Kidney (tissue), 14 donors: ENCODE data around the gene FLYWCH1. TPM values are rescaled to one million over a fixed set of nuclear protein-coding genes. Genes with fewer than 3 reads are reported as not detected.
"Not testable (repeated sequence)": the region's sequence is repeated elsewhere in the genome, so short reads cannot be mapped to it uniquely, and the experiment has no call there.

ENCODE experiments used
- DNase-seq, 5 donors: peaks; one replicate each; pipeline ENCODE4 v3.0.0-alpha.2; 2013 to 2020
- FAIRE-seq: peaks from 2 replicates; lab custom pipeline; 2012; peaks lifted over from hg19 to GRCh38; lab: Jason Lieb, UNC
- H3K27ac ChIP-seq, 2 donors: one replicate each; pipeline ENCODE4 v1.7.0; 2013; ENCODE audit warnings: low read depth in 2 of 2, low read length in 2 of 2, inconsistent platforms in 1 of 2
- H3K27me3 ChIP-seq: one replicate; pipeline ENCODE4 v1.7.1; 2013; ENCODE audit warnings: low read length, inconsistent platforms; ENCODE audit not compliant: control insufficient read depth, insufficient read depth
- H3K36me3 ChIP-seq, 3 donors: one replicate each; pipeline versions ENCODE4 v1.7.0 to v1.7.1; 2013; ENCODE audit warnings: low read length in 3 of 3, control low read depth in 1 of 3, inconsistent platforms in 1 of 3; ENCODE audit not compliant: insufficient read depth in 3 of 3, control insufficient read depth in 2 of 3
- H3K4me1 ChIP-seq, 3 donors: one replicate each; pipeline versions ENCODE4 v1.7.0 to v1.7.1; 2013; ENCODE audit warnings: low read length in 3 of 3, inconsistent platforms in 1 of 3, low read depth in 1 of 3; ENCODE audit not compliant: control insufficient read depth in 2 of 3, insufficient read depth in 2 of 3
- H3K4me3 ChIP-seq, 3 donors: one replicate each; pipeline versions ENCODE4 v1.7.0 to v1.8.1; 2013; ENCODE audit warnings: low read length in 3 of 3, control low read depth in 1 of 3, inconsistent platforms in 1 of 3
- H3K9ac ChIP-seq, 3 donors: one replicate each; pipeline versions ENCODE4 v1.7.0 to v1.7.1; 2013; ENCODE audit warnings: low read length in 3 of 3, control low read depth in 1 of 3, inconsistent platforms in 1 of 3
- H3K9me3 ChIP-seq, 3 donors: one replicate each; pipeline versions ENCODE4 v1.7.0 to v1.7.1; 2013; ENCODE audit warnings: low read length in 3 of 3, control low read depth in 1 of 3, inconsistent platforms in 1 of 3; ENCODE audit not compliant: control insufficient read depth in 2 of 3, insufficient read depth in 1 of 3
- CTCF ChIP-seq: IDR thresholded peaks from 3 replicates; pipeline ENCODE4 v1.5.1; 2012; ENCODE audit warnings: mild to moderate bottlenecking, moderate library complexity, borderline replicate concordance; ENCODE audit not compliant: insufficient read depth; ENCODE audit errors: extremely low read depth
- intact Hi-C: fragments of 100-400 bp; cut with DNase I; formaldehyde crosslinking; loops from one replicate; pipeline ENCODE4 v1.11.1; 2022
- polyA plus RNA-seq: library from polyadenylated mRNA; stranded (reverse); fragments of 350-450 nt; fragmentation: Illumina TruSeq; extraction: RNeasy Lipid Tissue Mini Kit (QIAGEN cat#74804); gene quantifications from one replicate; pipeline ENCODE4 v1.2.3, GENCODE V29; 2014; ENCODE audit warnings: low read depth, low replicate concordance; ENCODE audit not compliant: insufficient read depth
- total RNA-seq: library from RNA; stranded (reverse); fragmentation: NEBNext Ultra II Directional; extraction: Animal tissue kit (Norgen Biotek cat#: 25700); gene quantifications from one replicate; pipeline ENCODE4 v1.2.1, GENCODE V29; 2021
- donor health status: control.
- donor health status: control.
- donor health status: control.
- donor health status: control.
- donor health status: control.
- donor health status: DM: yes; HTN: yes; CAD: no.
- donor health status: Normal renal cell carcinoma (clear cell type).

FLYWCH1 gene
- total and polyA plus RNA-seq, 2 donors from 2014 or later = 24.5 to 36.8 TPM

- no peak overlapping the region for H3K9ac ChIP-seq
- no peaks in the 10 kb centered on the region for H3K9me3 ChIP-seq
- peak; percentile 84 to 94 (median 89) for DNase-seq
- intact Hi-C loops = no loop called here
- peak; percentile 93 for TF ChIP-seq CTCF
- FAIRE-seq = no peak
- no peak overlapping the region for H3K27ac ChIP-seq
- H3K4me3 ChIP-seq = peak overlapping the region in 2 of 3 donors; percentile 26 to 39
- H3K36me3 ChIP-seq = peaks cover 0 to 11% (median 5%) of the 10 kb centered on the region in 3 donors
- peaks cover 0 to 2% (median 0%) of the 10 kb centered on the region in 3 donors for H3K4me1 ChIP-seq
- H3K27me3 ChIP-seq = no peaks in the 10 kb centered on the region
Measured at GRCh38 chr16:2927010-2927646, 15.4 kb downstream of the FLYWCH1 start.

GRCh38 chr16:2928151-2928550 lies 16.4 kb downstream of the FLYWCH1 start:
- H3K9me3 ChIP-seq, H3K4me1 ChIP-seq, DNase-seq, H3K27ac ChIP-seq, H3K36me3 ChIP-seq, H3K27me3 ChIP-seq, intact Hi-C loops, FAIRE-seq, H3K9ac ChIP-seq, H3K4me3 ChIP-seq: not testable (repeated sequence)

- no peak overlapping the region for H3K4me3 ChIP-seq
- H3K4me1 ChIP-seq = peaks cover 0 to 2% (median 0%) of the 10 kb centered on the region in 3 donors
- H3K36me3 ChIP-seq = peaks cover 0 to 7% (median 0%) of the 10 kb centered on the region in 3 donors
- no peaks in the 10 kb centered on the region for H3K9me3 ChIP-seq
- intact Hi-C loops = no loop called here
- no peak overlapping the region for H3K9ac ChIP-seq
- FAIRE-seq (no peak), DNase-seq (no peak)
- H3K27me3 ChIP-seq = no peaks in the 10 kb centered on the region
- no peak for TF ChIP-seq CTCF
- no peak overlapping the region for H3K27ac ChIP-seq
Measured at GRCh38 chr16:2928796-2929195, 17.1 kb downstream of the FLYWCH1 start.

GRCh38 chr16:2929693-2930092 lies 18.0 kb downstream of the FLYWCH1 start:
- Histone ChIP-seq H3K36me3 (peaks cover 0 to 7% (median 0%) of the 10 kb centered on the region in 3 donors), H3K4me3 (no peak overlapping the region), H3K9ac (no peak overlapping the region), H3K27ac (no peak overlapping the region), H3K4me1 (peaks cover 0 to 2% (median 0%) of the 10 kb centered on the region in 3 donors), H3K9me3 (no peaks in the 10 kb centered on the region), H3K27me3 (no peaks in the 10 kb centered on the region)
- TF ChIP-seq CTCF = no peak
- no peak for DNase-seq
- intact Hi-C loops = no loop called here
- FAIRE-seq = no peak
